Amygdala (tissue), 56 donors: ENCODE results near the gene RAX2.

Experiments used
- DNase-seq, 56 donors: peaks; one replicate each; lab custom pipeline; 2025; lab: John Stamatoyannopoulos, UW

Gene RAX2

GRCh38 chr19:3737487-3738205 is 34.4 kb downstream of the RAX2 start:
- DNase-seq, result no peak

DNA sequence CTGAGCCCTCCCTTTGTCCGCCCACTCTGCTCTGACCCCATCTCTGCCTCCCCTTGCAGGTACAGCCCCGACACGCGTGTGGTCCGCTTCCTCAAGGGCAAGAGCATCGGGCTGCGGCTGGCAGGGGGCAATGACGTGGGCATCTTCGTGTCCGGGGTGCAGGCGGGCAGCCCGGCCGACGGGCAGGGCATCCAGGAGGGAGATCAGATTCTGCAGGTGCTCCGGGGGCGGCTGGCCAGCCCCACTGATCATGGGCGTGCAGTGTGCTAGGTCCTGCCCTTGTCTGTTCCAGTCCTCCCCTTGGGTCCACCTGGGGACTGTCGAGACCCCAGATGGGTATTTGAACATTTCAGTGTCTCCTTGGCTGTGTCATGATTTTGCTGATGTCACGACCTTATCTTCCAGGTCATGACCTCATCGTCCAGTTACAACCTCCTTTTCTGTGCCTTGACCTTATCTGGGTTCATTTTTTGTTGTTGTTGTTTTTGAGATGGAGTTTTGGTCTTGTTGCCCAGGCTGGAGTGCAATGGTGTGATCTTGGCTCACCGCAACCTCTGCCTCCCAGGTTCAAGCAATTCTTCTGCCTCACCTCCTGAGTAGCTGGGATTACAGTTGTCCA is 35.8 kb downstream of the RAX2 start:
- no peak for DNase-seq

- DNase-seq, result no peak
Observed at GRCh38 chr19:3734310-3734600, 37.8 kb downstream of the RAX2 start.

GRCh38 chr19:3733549-3734309 is 38.3 kb downstream of the RAX2 start:
- no peak for DNase-seq

GRCh38 chr19:3732108-3732507 is 39.9 kb downstream of the RAX2 start:
- no peak for DNase-seq

GRCh38 chr19:3730457-3730958 is 41.5 kb downstream of the RAX2 start:
- DNase-seq, result no peak

GRCh38 chr19:3725640-3726310 is 46.3 kb downstream of the RAX2 start:
- DNase-seq, result no peak

- DNase-seq, result no peak
Observed at GRCh38 chr19:3725121-3725520, 46.9 kb downstream of the RAX2 start.

DNA sequence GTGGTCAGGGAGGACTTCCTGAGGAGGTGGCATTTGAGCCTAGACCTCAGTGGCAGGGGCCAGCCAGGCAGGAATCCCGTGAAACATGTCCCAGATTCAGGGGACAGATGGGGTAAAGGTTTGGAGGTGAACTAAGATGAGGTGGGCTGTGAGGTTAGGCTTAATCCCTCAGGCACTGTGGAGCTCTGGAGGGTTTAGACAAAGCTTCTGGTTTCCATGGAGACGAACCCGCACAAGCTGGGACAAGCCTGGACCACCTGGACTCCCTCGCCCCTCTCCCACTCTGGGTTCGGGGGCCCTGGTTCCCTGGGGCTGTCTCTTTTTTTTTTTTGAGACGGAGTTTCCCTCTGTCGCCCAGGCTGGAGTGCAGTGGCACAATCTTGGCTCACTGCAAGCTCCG is 48.1 kb downstream of the RAX2 start:
- no peak for DNase-seq

DNA sequence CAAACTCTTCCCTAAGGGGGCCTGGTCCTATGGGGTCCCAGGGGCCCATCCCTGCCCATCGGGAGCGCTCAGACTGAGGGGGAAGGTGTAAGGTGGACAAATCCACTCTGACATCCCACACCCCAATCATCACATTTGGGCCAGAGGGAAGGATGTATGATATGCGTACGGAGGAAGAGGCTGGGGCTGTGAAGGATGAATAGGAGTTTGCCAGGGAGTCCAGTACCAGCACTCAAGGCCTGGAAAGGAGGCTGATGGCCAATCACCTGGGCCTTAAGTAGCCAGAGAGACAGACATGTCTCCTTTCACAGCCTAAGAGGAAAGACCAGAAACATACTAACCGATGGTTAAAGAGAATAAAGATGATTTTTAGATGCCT is 48.9 kb downstream of the RAX2 start:
- no peak for DNase-seq

GRCh38 chr19:3722443-3723109 is 49.5 kb downstream of the RAX2 start:
- DNase-seq, result no peak

DNA sequence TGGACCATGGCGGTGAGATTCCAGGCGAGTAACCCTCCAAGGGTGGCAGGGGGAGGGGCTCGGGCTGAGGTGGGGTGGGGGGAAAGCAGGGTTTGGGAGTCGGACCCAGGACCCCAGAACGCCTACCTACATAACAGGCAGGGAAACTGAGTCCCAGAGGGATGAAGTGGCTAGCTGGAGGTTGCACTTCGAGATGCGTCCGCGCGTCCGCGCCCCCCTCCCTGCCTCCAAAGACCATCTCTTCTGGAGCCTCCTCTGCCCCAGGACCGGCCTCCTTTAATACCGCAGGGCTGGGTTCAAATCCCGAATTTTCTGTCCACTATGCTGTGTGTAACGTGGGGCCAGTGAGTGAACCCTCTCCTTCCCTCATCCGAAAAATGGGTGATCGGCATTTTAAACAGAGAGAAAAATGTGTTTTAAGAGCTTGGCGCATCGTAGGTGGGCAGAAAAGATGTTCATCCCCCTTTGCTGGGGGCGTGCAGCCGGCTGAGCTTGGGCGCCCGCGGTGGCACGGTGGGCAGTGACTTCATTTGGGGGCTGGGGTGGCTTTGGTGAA is 50.1 kb downstream of the RAX2 start:
- no peak for DNase-seq

DNA sequence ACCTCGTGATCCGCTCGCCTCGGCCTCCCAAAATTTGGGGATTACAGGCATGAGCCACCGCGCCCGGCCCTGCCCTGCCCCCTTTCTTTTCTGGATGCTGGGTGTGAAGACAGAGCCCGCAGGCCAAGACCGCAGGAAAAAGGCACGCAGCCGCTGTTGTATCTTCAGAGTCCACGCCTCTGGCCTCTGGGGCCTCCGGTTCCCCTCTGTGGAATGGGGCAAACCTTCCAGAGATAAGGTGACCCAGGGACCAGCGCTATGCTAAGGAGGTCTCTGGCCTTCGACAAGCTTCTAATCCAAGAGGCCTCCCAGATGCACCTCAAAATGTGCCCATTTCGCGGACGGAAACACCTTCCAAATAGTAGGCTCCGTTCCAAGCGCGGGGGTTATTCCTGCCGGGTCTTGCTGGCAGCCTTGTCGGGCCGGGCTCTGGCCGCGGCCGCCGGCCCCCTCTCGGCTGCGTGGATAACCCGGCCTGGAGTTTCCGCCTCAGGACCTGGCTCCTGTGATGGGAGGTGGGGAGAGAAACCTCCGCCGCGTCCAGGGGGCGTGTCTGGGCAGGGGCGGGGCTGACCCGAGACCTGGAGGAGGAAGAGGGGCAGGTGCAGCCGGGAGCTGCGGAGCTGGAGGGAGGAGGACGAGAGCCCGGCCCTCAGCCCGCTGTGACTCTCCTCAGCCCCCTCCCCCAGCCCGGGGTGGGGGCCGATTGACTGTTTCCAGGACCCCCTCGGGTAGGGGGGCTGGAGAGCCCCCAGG is 50.7 kb downstream of the RAX2 start:
- DNase-seq, result peak in 42 of 56 donors; percentile 1 to 69 (median 20)

GRCh38 chr19:3720349-3720917 is 51.6 kb downstream of the RAX2 start:
- no peak for DNase-seq

DNA sequence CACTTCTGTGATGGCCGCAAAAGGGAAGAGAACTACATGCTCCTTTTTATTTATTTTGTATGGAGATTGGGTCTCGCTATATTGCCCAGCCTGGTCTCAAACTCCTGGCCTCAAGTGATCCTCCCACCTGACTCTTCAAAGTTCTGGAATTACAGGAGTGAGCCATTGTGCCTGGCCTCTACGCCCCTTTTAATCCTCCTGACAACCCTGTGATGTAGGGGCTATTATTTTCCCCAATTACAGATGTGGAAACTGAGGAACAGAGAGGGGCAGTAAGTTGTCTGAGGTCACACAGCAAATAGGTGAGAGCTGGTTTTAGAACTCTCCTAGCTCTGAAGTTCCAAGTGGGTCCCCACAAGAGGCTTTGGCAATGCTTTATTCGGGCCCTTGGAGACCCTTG is 52.2 kb downstream of the RAX2 start:
- DNase-seq, result no peak
